Motor neuron (in vitro differentiated cells): Measurements from ENCODE around the gene OBSL1. TPM values are rescaled to one million over a fixed set of nuclear protein-coding genes. Genes with fewer than 3 reads are reported as not detected.

Source experiments
- ATAC-seq, 8 experiments: fragments of 200-7000 bp; cut with Tn5 transposase; replicated peaks in 6 of 8; 2 replicates each; pipeline ENCODE4 v1.8.0; 2021; ENCODE audit warnings: mild to moderate bottlenecking in 8 of 8, moderate library complexity in 8 of 8
- H3K27ac ChIP-seq, 2 donors: fragments of 250-450 bp; sonication (Bioruptor Pico); 2 replicates each; pipeline ENCODE4 v1.9.0; 2021; ENCODE audit warnings: antibody characterized with exemption in 2 of 2, mild to moderate bottlenecking in 2 of 2, moderate library complexity in 1 of 2
- H3K4me1 ChIP-seq, 2 donors: fragments of 250-450 bp; sonication (Bioruptor Pico); replicated peaks in 1 of 2; 2 replicates each; pipeline ENCODE4 v1.6.1; 2021; ENCODE audit warnings: antibody characterized with exemption in 2 of 2, mild to moderate bottlenecking in 2 of 2, moderate library complexity in 1 of 2
- H3K4me3 ChIP-seq, 5 donors: fragments of 250-450 bp; sonication (Bioruptor Pico); 2 replicates each; pipeline ENCODE4 v1.9.0; 2021; ENCODE audit warnings: antibody characterized with exemption in 5 of 5, mild to moderate bottlenecking in 5 of 5, moderate library complexity in 4 of 5
- WGBS, 10 experiments: fragments of 450-650 bp; shearing (Covaris generic); methylation state at CpG; one replicate each; pipeline ENCODE4 v1.0.0; 2022; 5-methylcytosine and 5-hydroxymethylcytosine counted together
- in situ Hi-C, 9 experiments: fragments of 400-800 bp; cut with MboI; loops; one replicate each; pipeline ENCODE4 v1.15.0; 2021; ENCODE audit warnings: low sequenced_read_pairs in 9 of 9, low pct_unique_long_range_greater_than_20kb in 2 of 9; ENCODE audit not compliant: unreplicated experiment in 9 of 9
- total RNA-seq, 8 experiments: library from RNA; unstranded; fragments of 300-600 nt; gene quantifications; 2 replicates each; pipeline versions ENCODE4 v1.2.3 to v1.2.4, GENCODE V29; 2022

The OBSL1 gene
- total RNA-seq, 8 experiments from 2014 or later: 26.0 to 106 (median 51.8) TPM

DNA sequence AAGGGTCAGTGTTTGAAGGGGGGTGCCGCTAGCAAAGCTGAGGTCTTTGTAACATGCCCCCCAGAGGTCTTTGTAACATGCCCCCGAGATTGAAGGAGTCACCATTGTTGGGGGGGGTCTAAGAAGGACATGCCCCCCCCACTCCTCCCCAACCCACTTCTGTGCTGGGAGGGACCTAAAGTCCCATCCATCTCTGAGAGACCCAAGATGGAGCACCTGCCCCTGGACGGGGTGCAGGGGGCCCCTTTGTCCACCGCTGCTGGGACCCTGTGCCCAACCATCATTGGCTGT lies 63.0 kb downstream of the OBSL1 start:
- no CpG with 5 or more reads among the region's 4 CpGs for WGBS, 10 experiments
- in situ Hi-C loops: loop anchor here in 1 of 9 experiments (25.0 kb wide), 1 partner anchor 96 kb away; the partner anchor contains the start of gene DES

GRCh38 chr2:219507581-219508443 lies 63.5 kb downstream of the OBSL1 start:
- H3K27ac ChIP-seq: peak overlapping the region; percentile 87 to 88
- no peak for ATAC-seq
- in situ Hi-C loops: loop anchor here in 1 of 9 experiments (25.0 kb wide), 1 partner anchor 96 kb away; the partner anchor contains the start of gene DES
- no peak overlapping the region for H3K4me3 ChIP-seq
- peaks cover 67 to 73% of the 10 kb centered on the region in 2 donors for H3K4me1 ChIP-seq
- 40 to 80% methylated on average over 1 of the region's 8 CpGs; no CpG with 5 or more reads in 8 of the 10 experiments for WGBS, 10 experiments

More for the DNA sequence above, 63.0 kb downstream of the OBSL1 start:
- peaks cover 73 to 77% of the 10 kb centered on the region in 2 donors for H3K4me1 ChIP-seq
- no peak for ATAC-seq
- no peak overlapping the region for H3K4me3 ChIP-seq
- peak overlapping the region; percentile 6 to 88 for H3K27ac ChIP-seq

DNA sequence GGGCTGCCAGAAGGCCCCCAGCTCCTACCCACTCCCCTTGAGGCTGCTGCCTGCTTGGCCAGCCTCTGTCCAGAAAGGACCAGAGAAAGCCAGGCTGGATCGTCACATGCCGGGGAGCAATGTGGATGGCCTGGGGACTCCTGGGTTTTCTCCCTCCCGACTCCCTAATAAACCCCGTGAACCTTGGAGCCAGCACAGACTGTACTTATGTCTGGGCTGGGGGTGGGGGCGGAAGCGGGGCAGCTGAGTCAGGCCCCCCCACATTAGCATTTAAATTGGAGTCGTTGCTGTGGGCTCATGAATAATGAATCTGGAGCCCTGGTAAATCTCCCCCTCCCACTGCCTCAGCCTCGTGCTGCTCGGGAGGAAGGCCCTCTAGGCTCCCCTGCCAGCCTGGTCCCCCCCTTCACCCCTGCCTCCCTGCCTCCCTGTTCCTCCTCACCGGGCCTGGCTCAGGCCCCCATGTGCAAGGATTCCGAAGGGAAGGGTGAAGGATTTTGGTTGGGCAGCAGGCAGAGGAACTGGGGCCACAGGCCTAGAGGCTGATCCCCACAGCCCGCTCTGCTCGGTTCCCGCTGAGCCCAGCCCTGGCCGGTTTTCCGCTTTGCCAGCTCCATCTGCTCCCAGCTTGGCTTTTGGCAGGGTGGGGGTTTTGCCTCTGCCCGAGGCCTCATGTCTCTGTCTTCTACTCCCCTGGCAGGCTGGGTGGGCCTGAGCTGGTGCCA lies 64.4 kb downstream of the OBSL1 start:
- no peak overlapping the region for H3K4me3 ChIP-seq
- H3K27ac ChIP-seq: peak overlapping the region; percentile 87 to 88
- ATAC-seq: peak in 6 of 8 experiments; percentile 3 to 43 (median 22)
- H3K4me1 ChIP-seq: peaks cover 64 to 73% of the 10 kb centered on the region in 2 donors
- in situ Hi-C loops: loop anchor here in 1 of 9 experiments (25.0 kb wide), 1 partner anchor 95 kb away; the partner anchor contains the start of gene DES
- WGBS, 10 experiments: 0 to 20% (median 0%) methylated on average over 1 to 2 of the region's 17 CpGs; no CpG with 5 or more reads in 7 of the 10 experiments

DNA sequence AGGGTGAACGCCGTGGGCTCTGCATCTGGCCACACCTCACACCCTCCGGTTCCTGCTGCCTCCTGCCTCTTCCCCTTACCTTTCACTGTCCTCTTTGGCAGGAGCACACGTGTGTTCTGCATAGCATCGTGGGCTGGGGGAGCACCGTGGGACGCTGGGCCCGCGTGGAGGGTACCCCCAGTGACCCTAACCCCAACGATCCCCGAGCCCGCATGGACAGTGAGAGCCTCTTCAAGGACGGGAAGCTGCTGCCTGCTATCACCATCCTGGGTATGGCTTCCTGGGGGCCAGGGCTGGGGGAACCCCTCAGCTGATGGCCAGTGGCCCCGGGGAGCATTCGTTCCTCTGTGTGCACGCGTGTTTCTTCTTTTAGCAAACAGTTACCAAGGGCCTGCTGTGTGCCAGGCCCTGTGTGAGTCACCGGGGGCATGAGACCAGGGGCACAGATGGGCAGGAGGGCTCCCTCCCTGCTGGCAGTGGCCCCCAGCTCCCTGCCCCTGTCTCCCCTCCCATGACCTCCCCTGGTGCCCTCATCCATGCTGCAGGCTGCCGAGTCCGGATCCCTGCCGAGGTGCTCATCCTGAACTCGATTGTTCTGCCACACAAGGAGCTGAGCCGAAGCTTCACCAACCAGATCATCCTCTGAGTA lies 65.1 kb downstream of the OBSL1 start:
- ATAC-seq: no peak
- peak overlapping the region; percentile 87 to 88 for H3K27ac ChIP-seq
- H3K4me1 ChIP-seq: peaks cover 58 to 68% of the 10 kb centered on the region in 2 donors
- no CpG with 5 or more reads among the region's 23 CpGs for WGBS, 10 experiments
- H3K4me3 ChIP-seq: no peak overlapping the region
- in situ Hi-C loops: loop anchor here in 1 of 9 experiments (25.0 kb wide), 1 partner anchor 94 kb away; the partner anchor contains the start of gene DES

DNA sequence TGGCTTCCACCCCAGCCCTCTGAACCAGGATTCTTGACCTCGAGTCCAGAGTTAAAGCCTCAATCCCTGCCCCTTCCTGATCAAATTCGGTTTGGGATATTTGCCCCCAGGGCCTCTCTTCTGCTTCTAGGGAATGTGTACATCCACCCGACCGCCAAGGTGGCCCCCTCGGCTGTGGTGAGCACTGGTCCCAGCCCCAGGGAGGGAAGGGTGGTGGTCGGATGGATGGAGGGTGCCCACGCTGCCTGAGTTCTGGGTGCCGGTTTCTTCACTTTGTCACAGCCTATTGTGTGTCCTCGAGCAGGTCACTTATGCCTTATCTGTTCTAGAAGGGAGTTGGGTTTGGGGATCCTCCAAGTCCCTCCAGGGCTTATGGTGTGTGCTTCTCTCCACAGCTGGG lies 65.8 kb downstream of the OBSL1 start:
- no peak for ATAC-seq
- in situ Hi-C loops: loop anchor here in 1 of 9 experiments (25.0 kb wide), 1 partner anchor 93 kb away; the partner anchor contains the start of gene DES
- peaks cover 51 to 63% of the 10 kb centered on the region in 2 donors for H3K4me1 ChIP-seq
- H3K27ac ChIP-seq: no peak overlapping the region
- WGBS, 10 experiments: 70 to 100% (median 86%) methylated on average over 1 to 5 of the region's 9 CpGs; no CpG with 5 or more reads in 5 of the 10 experiments
- H3K4me3 ChIP-seq: no peak overlapping the region

GRCh38 chr2:219502618-219503017 lies 68.7 kb downstream of the OBSL1 start:
- in situ Hi-C loops: loop anchor here in 1 of 9 experiments (25.0 kb wide), 1 partner anchor 90 kb away; the partner anchor contains the start of gene DES
- ATAC-seq: no peak
- Histone ChIP-seq H3K4me3 (no peak overlapping the region), H3K27ac (peak overlapping the region in 1 of 2 donors; percentile 35), H3K4me1 (peaks cover 33 to 56% of the 10 kb centered on the region in 2 donors)

- no peak for ATAC-seq
- H3K27ac ChIP-seq: peak overlapping the region; percentile 4 to 35
- WGBS, 10 experiments: 90 to 100% (median 91%) methylated on average over 2 to 12 of the region's 14 CpGs; no CpG with 5 or more reads in 6 of the 10 experiments
- no peak overlapping the region for H3K4me3 ChIP-seq
- peaks cover 32 to 56% of the 10 kb centered on the region in 2 donors for H3K4me1 ChIP-seq
- in situ Hi-C loops: loop anchor here in 1 of 9 experiments (25.0 kb wide), 1 partner anchor 90 kb away; the partner anchor contains the start of gene DES
Measured at GRCh38 chr2:219501849-219502248, 69.5 kb downstream of the OBSL1 start.

Other genes with a start within 250 kb of the OBSL1 start
- gene RESP18, start 238.8 kb downstream of the OBSL1 start, total RNA-seq: 1 to 10 TPM in 1 of 8 experiments, not detected in 7; 1.1 TPM
- gene DNPEP, start 183.6 kb downstream of the OBSL1 start, total RNA-seq: 10 to 100 TPM; 12.7 to 63.4 (median 27.9) TPM
- gene DES, start 153.2 kb downstream of the OBSL1 start, total RNA-seq: 1 to 10 TPM in 1 of 8 experiments, under 1 TPM in 5, not detected in 2; 0.33 to 1.0 (median 0.76) TPM
- gene SPEG, start 136.7 kb downstream of the OBSL1 start, total RNA-seq: 10 to 100 TPM in 7 of 8 experiments, 1 to 10 TPM in 1; 5.5 to 47.6 (median 26.1) TPM
- gene GMPPA, start 72.6 kb downstream of the OBSL1 start, total RNA-seq: 10 to 100 TPM; 11.9 to 59.7 (median 27.0) TPM
- gene ASIC4, start 57.1 kb downstream of the OBSL1 start, total RNA-seq: 10 to 100 TPM in 4 of 8 experiments, 1 to 10 TPM in 2, under 1 TPM in 2; 0.31 to 83.2 (median 19.4) TPM
- gene CHPF, start 27.7 kb downstream of the OBSL1 start, total RNA-seq: 100 to 1,000 TPM in 2 of 8 experiments, 10 to 100 TPM in 6; 20.9 to 164 (median 56.8) TPM
- 10 to 100 TPM in 4 of 8 experiments, 1 to 10 TPM in 4; 4.8 to 26.5 (median 11.1) TPM for gene TMEM198, start 27.5 kb downstream of the OBSL1 start, total RNA-seq
- 1 to 10 TPM in 6 of 8 experiments, under 1 TPM in 2; 0.28 to 2.3 (median 1.3) TPM for gene INHA, start 771 bp upstream of the OBSL1 start, total RNA-seq
- 10 to 100 TPM in 6 of 8 experiments, 1 to 10 TPM in 2; 7.2 to 28.2 (median 15.4) TPM for gene STK11IP, start 26.3 kb upstream of the OBSL1 start, total RNA-seq
- gene SLC4A3, start 56.1 kb upstream of the OBSL1 start, total RNA-seq: 10 to 100 TPM in 1 of 8 experiments, 1 to 10 TPM in 6, under 1 TPM in 1; 0.05 to 17.7 (median 5.8) TPM